Measurements from ENCODE around the gene MYPN. TPM values are rescaled to one million over a fixed set of nuclear protein-coding genes. Genes with fewer than 3 reads are reported as not detected.
"Not testable (repeated sequence)": the region's sequence is repeated elsewhere in the genome, so short reads cannot be mapped to it uniquely, and the experiment has no call there.

MYPN gene
- total RNA-seq, 1 donor from 2014 or later, result 1.0 TPM

DNA sequence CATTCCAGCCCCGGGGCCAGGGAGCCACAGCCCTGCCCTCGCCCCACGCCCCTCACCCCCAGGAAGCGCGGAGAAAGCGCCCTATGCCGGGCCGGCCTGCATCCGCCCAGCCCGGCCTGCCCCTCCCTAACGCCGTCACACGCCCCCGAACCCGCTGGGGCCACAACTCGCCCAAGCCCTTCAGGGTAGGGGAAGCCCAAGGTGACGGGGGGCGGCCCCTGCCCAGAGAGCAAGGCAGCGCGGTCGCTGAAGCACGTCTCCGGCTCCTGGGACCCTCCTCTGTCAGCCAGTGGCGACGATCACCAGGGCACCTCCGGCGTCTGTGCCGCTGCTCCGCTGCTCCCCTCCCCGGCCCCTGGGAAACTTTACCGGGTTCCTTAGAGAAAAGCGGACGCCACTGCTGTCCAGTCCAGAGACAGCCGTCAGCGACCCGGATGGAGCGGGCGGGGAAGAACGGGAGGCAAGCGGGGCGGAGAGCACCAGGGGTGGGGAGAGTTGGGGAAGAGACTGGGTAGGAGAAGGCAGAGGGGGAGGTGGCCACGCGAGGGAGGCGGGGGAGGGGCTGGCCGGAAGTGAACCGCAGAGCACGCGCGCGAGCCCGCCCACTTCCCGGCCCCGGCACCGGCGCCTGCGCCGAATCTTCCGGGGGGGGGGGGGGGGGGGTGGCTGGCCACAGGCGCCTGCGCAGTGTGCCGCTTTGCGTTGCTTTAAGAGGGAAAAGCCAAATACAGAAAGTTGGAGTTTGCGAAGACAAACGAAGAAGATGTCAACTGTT, 34.3 kb upstream of the MYPN start, which contains the start of gene HERC4:
HERC4 (minus strand) TSS at position 509 of the 775 bp plus-strand sequence. CDS start 2,175 bp downstream, outside the sequence.
- no peaks in the 10 kb centered on the region for H3K27me3 Mint-ChIP-seq (ENCODE audit: unreplicated experiment)
- peaks cover 39% of the 10 kb centered on the region for H3K4me1 Mint-ChIP-seq (ENCODE audit: unreplicated experiment)
- H3K36me3 Mint-ChIP-seq (ENCODE audit: unreplicated experiment), result peaks cover 6% of the 10 kb centered on the region
- peak; percentile 97 for DNase-seq (ENCODE audit: extremely low spot score, unreplicated experiment)
- peak within 1 kb of the TSS; percentile 94 for H3K27ac Mint-ChIP-seq (ENCODE audit: unreplicated experiment)
- TF ChIP-seq, protein P1, sequence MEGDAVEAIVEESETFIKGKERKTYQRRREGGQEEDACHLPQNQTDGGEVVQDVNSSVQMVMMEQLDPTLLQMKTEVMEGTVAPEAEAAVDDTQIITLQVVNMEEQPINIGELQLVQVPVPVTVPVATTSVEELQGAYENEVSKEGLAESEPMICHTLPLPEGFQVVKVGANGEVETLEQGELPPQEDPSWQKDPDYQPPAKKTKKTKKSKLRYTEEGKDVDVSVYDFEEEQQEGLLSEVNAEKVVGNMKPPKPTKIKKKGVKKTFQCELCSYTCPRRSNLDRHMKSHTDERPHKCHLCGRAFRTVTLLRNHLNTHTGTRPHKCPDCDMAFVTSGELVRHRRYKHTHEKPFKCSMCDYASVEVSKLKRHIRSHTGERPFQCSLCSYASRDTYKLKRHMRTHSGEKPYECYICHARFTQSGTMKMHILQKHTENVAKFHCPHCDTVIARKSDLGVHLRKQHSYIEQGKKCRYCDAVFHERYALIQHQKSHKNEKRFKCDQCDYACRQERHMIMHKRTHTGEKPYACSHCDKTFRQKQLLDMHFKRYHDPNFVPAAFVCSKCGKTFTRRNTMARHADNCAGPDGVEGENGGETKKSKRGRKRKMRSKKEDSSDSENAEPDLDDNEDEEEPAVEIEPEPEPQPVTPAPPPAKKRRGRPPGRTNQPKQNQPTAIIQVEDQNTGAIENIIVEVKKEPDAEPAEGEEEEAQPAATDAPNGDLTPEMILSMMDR (IDR thresholded peaks at IDR 0.05), result no peak
- no peaks in the 10 kb centered on the region for H3K9me3 Mint-ChIP-seq (ENCODE audit: unreplicated experiment)
- H3K4me3 Mint-ChIP-seq (ENCODE audit: unreplicated experiment), result peak within 1 kb of the TSS; percentile 97

DNA sequence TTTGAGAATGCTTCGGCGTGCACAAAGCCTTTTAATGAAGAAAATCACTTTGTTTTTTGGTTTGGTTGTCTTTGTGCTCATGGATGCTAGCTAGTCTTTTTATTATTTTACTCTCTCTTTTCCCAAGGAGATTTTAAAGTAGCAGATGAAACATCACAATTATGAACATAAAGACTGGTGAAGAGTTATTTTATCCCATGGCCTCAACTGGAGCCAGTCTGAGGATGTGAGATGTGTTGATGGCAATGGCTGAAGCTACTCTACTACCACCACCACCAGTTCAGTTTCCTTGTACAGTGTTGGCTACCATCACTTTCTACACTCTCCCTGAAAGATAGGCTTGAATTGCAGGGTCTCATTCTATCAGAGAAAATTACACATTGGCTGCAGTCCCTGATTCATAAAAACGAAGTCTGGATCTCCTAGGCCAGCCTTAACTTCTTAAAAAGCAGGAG, 33.7 kb upstream of the MYPN start:
- Mint-ChIP-seq H3K36me3 (ENCODE audit: unreplicated experiment) (peaks cover 5% of the 10 kb centered on the region), H3K27ac (ENCODE audit: unreplicated experiment) (peak overlapping the region; percentile 73)
- TF ChIP-seq, protein P1 (IDR thresholded peaks at IDR 0.05), result no peak

DNA sequence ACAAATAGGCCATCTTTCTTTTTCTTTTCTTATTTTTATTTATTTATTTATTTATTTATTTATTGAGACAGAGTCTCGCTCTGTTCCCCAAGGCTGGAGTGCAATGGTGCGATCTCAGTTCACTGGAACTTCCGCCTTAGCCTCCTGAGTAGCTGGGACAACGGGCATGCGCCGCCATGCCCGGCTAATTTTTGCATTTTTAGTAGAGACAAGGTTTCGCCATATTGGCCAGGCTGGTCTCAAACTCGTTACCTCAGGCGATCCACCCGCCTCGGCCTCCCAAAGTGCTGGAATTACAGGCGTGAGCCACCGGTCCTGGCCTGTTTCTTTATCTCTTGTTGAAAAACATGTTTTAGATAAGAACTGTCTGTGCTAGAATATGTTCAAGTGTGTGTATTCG, 33.2 kb upstream of the MYPN start:
- not testable (repeated sequence) for H3K4me3 Mint-ChIP-seq (ENCODE audit: unreplicated experiment); H3K9me3 Mint-ChIP-seq (ENCODE audit: unreplicated experiment); H3K27ac Mint-ChIP-seq (ENCODE audit: unreplicated experiment); H3K36me3 Mint-ChIP-seq (ENCODE audit: unreplicated experiment); H3K27me3 Mint-ChIP-seq (ENCODE audit: unreplicated experiment); DNase-seq (ENCODE audit: extremely low spot score, unreplicated experiment)
- peaks cover 33% of the 10 kb centered on the region for H3K4me1 Mint-ChIP-seq (ENCODE audit: unreplicated experiment)

More for the DNA sequence above, 33.7 kb upstream of the MYPN start:
- no peak for DNase-seq (ENCODE audit: extremely low spot score, unreplicated experiment)
- H3K9me3 Mint-ChIP-seq (ENCODE audit: unreplicated experiment), result no peaks in the 10 kb centered on the region
- H3K27me3 Mint-ChIP-seq (ENCODE audit: unreplicated experiment), result no peaks in the 10 kb centered on the region
- H3K4me1 Mint-ChIP-seq (ENCODE audit: unreplicated experiment), result peaks cover 38% of the 10 kb centered on the region
- peak overlapping the region; percentile 67 for H3K4me3 Mint-ChIP-seq (ENCODE audit: unreplicated experiment)

DNA sequence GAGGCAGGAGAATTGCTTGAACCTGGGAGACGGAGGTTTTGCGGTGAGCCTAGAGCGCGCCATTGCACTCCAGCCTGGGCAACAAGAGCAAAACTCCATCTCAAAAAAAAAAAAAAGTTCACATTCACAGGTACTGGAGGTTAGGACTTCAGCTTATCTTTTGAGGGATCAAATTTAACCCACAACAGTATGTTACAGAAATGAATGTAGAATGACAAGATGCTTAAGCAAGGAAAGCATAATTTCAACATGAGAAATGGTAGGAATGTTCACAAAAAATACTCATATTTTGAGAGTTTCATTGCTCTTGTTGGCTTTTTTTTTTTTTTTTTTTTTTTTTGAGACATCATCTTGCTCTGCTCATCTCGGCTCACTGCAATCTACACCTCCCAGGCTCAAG, 32.3 kb upstream of the MYPN start:
- Mint-ChIP-seq H3K36me3 (ENCODE audit: unreplicated experiment) (no peaks in the 10 kb centered on the region), H3K27me3 (ENCODE audit: unreplicated experiment) (no peaks in the 10 kb centered on the region), H3K4me1 (ENCODE audit: unreplicated experiment) (peaks cover 24% of the 10 kb centered on the region), H3K27ac (ENCODE audit: unreplicated experiment) (no peak overlapping the region), H3K4me3 (ENCODE audit: unreplicated experiment) (no peak overlapping the region), H3K9me3 (ENCODE audit: unreplicated experiment) (no peaks in the 10 kb centered on the region)
- DNase-seq (ENCODE audit: extremely low spot score, unreplicated experiment), result no peak
- TF ChIP-seq, protein P1 (IDR thresholded peaks at IDR 0.05), result no peak

DNA sequence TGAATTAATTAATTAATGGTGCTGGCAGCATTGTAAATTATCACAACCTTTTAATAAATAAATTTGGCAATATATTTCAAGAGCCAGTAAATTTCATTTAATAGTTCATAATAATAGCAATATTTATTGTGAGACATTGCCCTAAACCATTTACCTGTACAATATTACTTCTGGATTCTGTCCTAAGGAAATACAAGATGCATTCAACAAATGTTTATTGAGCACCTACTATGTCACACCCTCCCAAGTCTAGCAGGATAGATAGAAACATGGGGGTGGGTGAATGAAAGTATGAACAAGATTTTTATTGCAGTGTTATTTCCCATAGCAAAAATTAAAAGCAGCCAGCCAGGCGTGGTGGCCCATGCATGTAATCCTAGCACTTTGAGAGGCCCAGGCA, 29.9 kb upstream of the MYPN start:
- TF ChIP-seq, protein P1 (IDR thresholded peaks at IDR 0.05), result no peak
- Mint-ChIP-seq H3K4me1 (ENCODE audit: unreplicated experiment) (peaks cover 24% of the 10 kb centered on the region), H3K36me3 (ENCODE audit: unreplicated experiment) (no peaks in the 10 kb centered on the region), H3K4me3 (ENCODE audit: unreplicated experiment) (no peak overlapping the region), H3K27ac (ENCODE audit: unreplicated experiment) (no peak overlapping the region), H3K9me3 (ENCODE audit: unreplicated experiment) (no peaks in the 10 kb centered on the region), H3K27me3 (ENCODE audit: unreplicated experiment) (no peaks in the 10 kb centered on the region)
- no peak for DNase-seq (ENCODE audit: extremely low spot score, unreplicated experiment)

Measured in osteocyte (in vitro differentiated cells).